ENCODE measurements around the gene CHCHD4. TPM values are rescaled to one million over a fixed set of nuclear protein-coding genes. Genes with fewer than 3 reads are reported as not detected.
"Not testable (repeated sequence)": the region's sequence is repeated elsewhere in the genome, so short reads cannot be mapped to it uniquely, and the experiment has no call there.

Gene CHCHD4
- total RNA-seq, 6 experiments from 2014 or later, result 6.2 to 13.5 (median 8.4) TPM

DNA sequence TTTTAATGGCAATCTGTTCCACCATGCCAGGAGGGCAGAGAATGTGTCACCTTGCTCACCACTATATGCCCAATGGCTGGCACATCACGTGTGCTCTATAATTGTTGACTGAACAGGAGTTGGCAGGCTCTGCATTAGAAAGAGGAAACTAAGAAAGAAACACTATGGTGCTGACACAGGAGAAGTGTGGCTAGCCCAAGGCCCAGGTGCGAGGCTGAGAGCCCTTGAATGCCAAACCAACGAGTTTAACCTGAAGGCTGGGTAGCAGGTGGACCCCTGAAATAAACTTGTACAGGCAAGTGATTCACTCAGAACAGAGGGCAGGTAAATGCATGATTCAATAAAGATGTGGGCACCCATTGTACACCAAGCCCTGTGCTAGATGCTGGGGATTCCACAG lies 2.4 kb downstream of the CHCHD4 start:
- DNase-seq (peak in 1 of 3 donors; percentile 23), ATAC-seq (no peak)
- Histone ChIP-seq H3K4me3 (no peak overlapping the region), H3K27me3 (no peaks in the 10 kb centered on the region), H3K27ac (no peak overlapping the region), H3K9me3 (no peaks in the 10 kb centered on the region), H3K4me1 (peaks cover 0 to 52% (median 24%) of the 10 kb centered on the region in 4 donors), H3K36me3 (no peaks in the 10 kb centered on the region)
- intact Hi-C loops (cut with DNase I), result no loop called here
- TF ChIP-seq POLR2A (IDR thresholded peaks at IDR 0.05) (no peak), CTCF (IDR thresholded peaks at IDR 0.05) (no peak)
- 87% methylated on average over 3 of the region's 3 CpGs for WGBS (ENCODE audit: insufficient coverage, low coverage, low lambda C conversion rate, missing lambda C conversion rate)

- Histone ChIP-seq H3K27ac (no peak overlapping the region), H3K4me1 (peaks cover 0 to 54% (median 25%) of the 10 kb centered on the region in 4 donors), H3K4me3 (no peak overlapping the region), H3K27me3 (no peaks in the 10 kb centered on the region), H3K36me3 (no peaks in the 10 kb centered on the region), H3K9me3 (no peaks in the 10 kb centered on the region)
- ATAC-seq (no peak), DNase-seq (peak in 1 of 3 donors; percentile 12)
- TF ChIP-seq POLR2A (IDR thresholded peaks at IDR 0.05) (no peak), CTCF (IDR thresholded peaks at IDR 0.05) (no peak)
- intact Hi-C loops (cut with DNase I), result no loop called here
- WGBS (ENCODE audit: insufficient coverage, low coverage, low lambda C conversion rate, missing lambda C conversion rate), result 79% methylated on average over 3 of the region's 5 CpGs
Observed at GRCh38 chr3:14121859-14122258, 2.8 kb downstream of the CHCHD4 start.

GRCh38 chr3:14120921-14121448 lies 3.7 kb downstream of the CHCHD4 start:
- intact Hi-C loops (cut with DNase I); H3K27ac ChIP-seq; H3K4me3 ChIP-seq; DNase-seq; H3K27me3 ChIP-seq; ATAC-seq; H3K9me3 ChIP-seq; H3K36me3 ChIP-seq: not testable (repeated sequence)
- H3K4me1 ChIP-seq, result peaks cover 0 to 45% (median 21%) of the 10 kb centered on the region in 4 donors
- WGBS (ENCODE audit: insufficient coverage, low coverage, low lambda C conversion rate, missing lambda C conversion rate), result 94% methylated on average over 2 of the region's 2 CpGs

GRCh38 chr3:14120111-14120920 lies 4.4 kb downstream of the CHCHD4 start:
- ATAC-seq, result no peak
- H3K4me1 ChIP-seq, result peaks cover 0 to 40% (median 19%) of the 10 kb centered on the region in 4 donors
- TF ChIP-seq CTCF (IDR thresholded peaks at IDR 0.05) (no peak), POLR2A (IDR thresholded peaks at IDR 0.05) (no peak)
- peaks cover 0 to 5% (median under 1%) of the 10 kb centered on the region in 4 donors for H3K36me3 ChIP-seq
- DNase-seq, result peak in 1 of 3 donors; percentile 23
- WGBS (ENCODE audit: insufficient coverage, low coverage, low lambda C conversion rate, missing lambda C conversion rate), result 94% methylated on average over 9 of the region's 11 CpGs
- no peak overlapping the region for H3K4me3 ChIP-seq
- H3K9me3 ChIP-seq, result no peaks in the 10 kb centered on the region
- peak overlapping the region in 1 of 3 donors; percentile 75 for H3K27ac ChIP-seq
- H3K27me3 ChIP-seq, result no peaks in the 10 kb centered on the region
- intact Hi-C loops (cut with DNase I), result no loop called here

DNA sequence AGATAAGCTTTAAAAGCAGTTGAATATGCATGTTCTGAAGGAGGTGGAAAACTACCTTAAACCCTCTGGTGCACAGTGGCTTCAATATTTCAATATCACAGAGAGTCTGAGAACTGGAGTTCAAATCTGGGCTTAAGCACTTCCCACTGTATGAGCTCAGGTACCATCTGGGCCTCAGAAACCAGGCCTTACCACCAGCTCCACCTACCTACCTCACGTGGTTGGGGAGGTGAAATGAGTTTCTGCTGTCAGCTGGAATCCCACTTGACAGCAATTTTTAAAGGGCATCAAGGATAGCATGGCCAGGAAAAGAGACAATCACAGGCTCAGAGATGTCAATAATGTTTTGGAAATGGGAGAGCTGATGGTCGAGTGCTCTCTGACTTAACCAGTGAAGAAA lies 5.0 kb downstream of the CHCHD4 start:
- no peaks in the 10 kb centered on the region for H3K9me3 ChIP-seq
- no peak overlapping the region for H3K4me3 ChIP-seq
- intact Hi-C loops (cut with DNase I), result no loop called here
- DNase-seq (no peak), ATAC-seq (no peak)
- H3K27me3 ChIP-seq, result no peaks in the 10 kb centered on the region
- H3K27ac ChIP-seq, result peak overlapping the region in 2 of 3 donors; percentile 70 to 75
- H3K36me3 ChIP-seq, result peaks cover 0 to 7% (median 2%) of the 10 kb centered on the region in 4 donors
- no peak for TF ChIP-seq POLR2A (IDR thresholded peaks at IDR 0.05)
- WGBS (ENCODE audit: insufficient coverage, low coverage, low lambda C conversion rate, missing lambda C conversion rate), result 75% methylated on average over 1 of the region's 2 CpGs
- H3K4me1 ChIP-seq, result peaks cover 0 to 42% (median 21%) of the 10 kb centered on the region in 4 donors

All from right lobe of liver (tissue), 6 donors.